ENCODE results near the gene ZNF275. TPM values are rescaled to one million over a fixed set of nuclear protein-coding genes. Genes with fewer than 3 reads are reported as not detected.
"Not testable (repeated sequence)": the region's sequence is repeated elsewhere in the genome, so short reads cannot be mapped to it uniquely, and the experiment has no call there.

Gene ZNF275, protein sequence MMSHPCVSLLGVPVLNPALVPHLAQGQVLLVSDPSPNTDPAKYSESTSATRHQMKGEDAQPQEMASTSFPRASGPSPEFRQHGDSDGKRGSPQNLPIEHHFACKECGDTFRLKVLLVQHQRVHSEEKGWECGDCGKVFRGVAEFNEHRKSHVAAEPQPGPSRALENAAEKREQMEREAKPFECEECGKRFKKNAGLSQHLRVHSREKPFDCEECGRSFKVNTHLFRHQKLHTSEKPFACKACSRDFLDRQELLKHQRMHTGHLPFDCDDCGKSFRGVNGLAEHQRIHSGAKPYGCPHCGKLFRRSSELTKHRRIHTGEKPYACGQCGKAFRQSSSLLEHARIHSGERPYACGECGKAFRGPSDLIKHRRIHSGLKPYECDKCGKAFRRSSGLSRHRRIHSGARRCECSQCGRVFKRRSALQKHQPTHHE
- 5.8 and 6.1 TPM in 2 replicates for total RNA-seq (2012; rRNA removed)

GRCh38 chrX:153333821-153334653 lies at the start of gene ZNF275:
Gene ZNF275 (plus strand): TSS chrX:153334153. CDS start chrX:153336680, 2,527 bp downstream.
- H3K4me3 ChIP-seq (ENCODE audit: low read length) = peak within 1 kb of the TSS; percentile 81
- H3K4me2 ChIP-seq (ENCODE audit: low read length) = peak within 1 kb of the TSS; percentile 89
- H3K4me1 ChIP-seq (ENCODE audit: control insufficient read depth, insufficient read depth, low read length) = peaks cover 12% of the 10 kb centered on the region
- H3K27me3 ChIP-seq (ENCODE audit: control insufficient read depth, insufficient read depth, low read length) = peaks cover 13% of the 10 kb centered on the region
- H3K9ac ChIP-seq (ENCODE audit: low read depth, low read length) = peak within 1 kb of the TSS; percentile 96
- peaks cover 3% of the 10 kb centered on the region for H3K36me3 ChIP-seq (ENCODE audit: insufficient read depth, low read length)
- no peaks in the 10 kb centered on the region for H3K9me3 ChIP-seq (replicated peaks; ENCODE audit: low read length)

GRCh38 chrX:153285678-153286077 lies 48.3 kb upstream of the ZNF275 start:
- not testable (repeated sequence) for H3K27me3 ChIP-seq (ENCODE audit: control insufficient read depth, insufficient read depth, low read length); H3K4me2 ChIP-seq (ENCODE audit: low read length); H3K4me1 ChIP-seq (ENCODE audit: control insufficient read depth, insufficient read depth, low read length); H3K4me3 ChIP-seq (ENCODE audit: low read length); H3K9me3 ChIP-seq (replicated peaks; ENCODE audit: low read length); H3K36me3 ChIP-seq (ENCODE audit: insufficient read depth, low read length); H3K9ac ChIP-seq (ENCODE audit: low read depth, low read length)

- not testable (repeated sequence) for H3K4me1 ChIP-seq (ENCODE audit: control insufficient read depth, insufficient read depth, low read length)
These were observed 45.1 kb upstream of the ZNF275 start for GRCh38 chrX:153288807-153289206.

DNA sequence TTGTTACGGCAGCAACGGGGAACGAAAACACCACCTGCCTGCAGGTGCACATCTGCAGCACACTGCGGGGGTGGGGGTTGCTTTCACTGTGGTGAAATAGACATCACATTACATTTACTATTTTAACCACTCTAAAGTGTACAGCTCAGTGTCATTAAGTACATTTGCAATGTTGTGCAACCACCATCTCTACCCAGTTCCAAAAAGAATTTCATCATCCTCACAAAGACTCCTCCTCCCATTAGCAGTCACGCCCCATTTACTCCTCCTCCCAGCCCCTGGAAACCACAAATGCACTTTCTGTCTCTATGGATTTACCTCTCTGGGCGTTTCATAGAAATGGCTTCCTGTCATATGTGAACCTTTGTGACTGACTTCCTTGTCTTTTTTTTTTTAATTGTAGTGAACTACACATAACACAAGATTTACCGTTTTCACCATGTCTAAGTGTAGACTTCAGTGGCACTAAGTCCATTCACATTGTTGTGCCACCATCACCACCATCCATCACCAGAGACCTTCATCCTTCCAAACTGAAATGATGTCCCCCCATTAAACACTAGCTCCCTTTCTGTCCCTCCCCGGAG lies 40.4 kb upstream of the ZNF275 start:
- H3K36me3 ChIP-seq (ENCODE audit: insufficient read depth, low read length); H3K4me1 ChIP-seq (ENCODE audit: control insufficient read depth, insufficient read depth, low read length); H3K4me3 ChIP-seq (ENCODE audit: low read length); H3K9me3 ChIP-seq (replicated peaks; ENCODE audit: low read length); H3K27me3 ChIP-seq (ENCODE audit: control insufficient read depth, insufficient read depth, low read length); H3K4me2 ChIP-seq (ENCODE audit: low read length); H3K9ac ChIP-seq (ENCODE audit: low read depth, low read length): not testable (repeated sequence)

More at GRCh38 chrX:153288807-153289206, 45.1 kb upstream of the ZNF275 start:
- not testable (repeated sequence) for H3K9ac ChIP-seq (ENCODE audit: low read depth, low read length); H3K27me3 ChIP-seq (ENCODE audit: control insufficient read depth, insufficient read depth, low read length); H3K9me3 ChIP-seq (replicated peaks; ENCODE audit: low read length); H3K4me2 ChIP-seq (ENCODE audit: low read length); H3K36me3 ChIP-seq (ENCODE audit: insufficient read depth, low read length); H3K4me3 ChIP-seq (ENCODE audit: low read length)

DNA sequence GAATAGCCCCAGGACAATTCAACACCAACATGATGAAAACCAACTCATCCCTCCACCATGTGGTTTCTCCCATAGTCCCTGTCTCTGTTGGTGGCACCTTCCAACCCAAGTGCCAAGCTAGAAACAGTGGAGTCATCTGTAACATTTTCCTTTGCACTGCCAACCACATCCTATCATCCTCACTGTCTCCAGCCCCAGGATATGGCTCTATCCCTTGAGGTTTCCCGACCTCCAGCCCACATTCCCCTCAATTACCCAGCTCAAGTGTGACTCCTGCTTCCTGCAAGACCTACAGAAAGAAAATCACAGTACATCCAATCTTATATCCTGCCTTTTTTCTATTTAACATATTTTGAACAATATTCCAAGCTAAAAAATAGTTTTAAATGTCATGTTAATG lies 36.6 kb upstream of the ZNF275 start:
- H3K36me3 ChIP-seq (ENCODE audit: insufficient read depth, low read length) = no peaks in the 10 kb centered on the region
- peaks cover 20% of the 10 kb centered on the region for H3K27me3 ChIP-seq (ENCODE audit: control insufficient read depth, insufficient read depth, low read length)
- no peaks in the 10 kb centered on the region for H3K4me1 ChIP-seq (ENCODE audit: control insufficient read depth, insufficient read depth, low read length)
- H3K4me2 ChIP-seq (ENCODE audit: low read length) = no peak overlapping the region
- H3K4me3 ChIP-seq (ENCODE audit: low read length) = no peak overlapping the region
- no peak overlapping the region for H3K9ac ChIP-seq (ENCODE audit: low read depth, low read length)
- H3K9me3 ChIP-seq (replicated peaks; ENCODE audit: low read length) = no peaks in the 10 kb centered on the region

GRCh38 chrX:153299855-153300254 lies 34.1 kb upstream of the ZNF275 start:
- no peaks in the 10 kb centered on the region for H3K36me3 ChIP-seq (ENCODE audit: insufficient read depth, low read length)
- H3K4me2 ChIP-seq (ENCODE audit: low read length) = no peak overlapping the region
- H3K9me3 ChIP-seq (replicated peaks; ENCODE audit: low read length) = no peaks in the 10 kb centered on the region
- no peak overlapping the region for H3K9ac ChIP-seq (ENCODE audit: low read depth, low read length)
- H3K4me1 ChIP-seq (ENCODE audit: control insufficient read depth, insufficient read depth, low read length) = no peaks in the 10 kb centered on the region
- peaks cover 40% of the 10 kb centered on the region for H3K27me3 ChIP-seq (ENCODE audit: control insufficient read depth, insufficient read depth, low read length)
- no peak overlapping the region for H3K4me3 ChIP-seq (ENCODE audit: low read length)

DNA sequence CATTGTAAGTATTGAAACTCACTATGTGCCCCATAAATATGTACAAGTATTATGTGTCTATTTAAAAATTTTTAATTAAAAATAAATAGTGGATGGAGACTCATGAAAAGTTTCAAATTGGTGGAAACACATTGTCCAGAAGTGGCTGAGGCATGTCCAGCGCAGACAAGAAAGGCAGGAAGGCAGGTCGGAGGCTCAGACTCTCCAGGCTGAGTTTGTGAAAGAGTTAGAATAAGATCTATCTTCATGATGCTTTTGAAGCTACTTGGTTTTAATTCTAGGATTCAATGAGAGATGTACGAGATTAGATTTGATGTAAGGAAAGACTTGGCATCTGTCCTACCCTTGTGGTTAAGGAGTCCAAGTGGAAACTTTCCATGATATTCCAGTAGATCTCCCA lies 32.2 kb upstream of the ZNF275 start:
- H3K9me3 ChIP-seq (replicated peaks; ENCODE audit: low read length) = no peaks in the 10 kb centered on the region
- no peak overlapping the region for H3K4me3 ChIP-seq (ENCODE audit: low read length)
- no peaks in the 10 kb centered on the region for H3K36me3 ChIP-seq (ENCODE audit: insufficient read depth, low read length)
- peaks cover 46% of the 10 kb centered on the region for H3K27me3 ChIP-seq (ENCODE audit: control insufficient read depth, insufficient read depth, low read length)
- H3K4me1 ChIP-seq (ENCODE audit: control insufficient read depth, insufficient read depth, low read length) = no peaks in the 10 kb centered on the region
- no peak overlapping the region for H3K4me2 ChIP-seq (ENCODE audit: low read length)
- H3K9ac ChIP-seq (ENCODE audit: low read depth, low read length) = no peak overlapping the region

- Histone ChIP-seq H3K27me3 (ENCODE audit: control insufficient read depth, insufficient read depth, low read length) (peaks cover 42% of the 10 kb centered on the region), H3K4me2 (ENCODE audit: low read length) (no peak overlapping the region), H3K9me3 (replicated peaks; ENCODE audit: low read length) (no peaks in the 10 kb centered on the region), H3K4me1 (ENCODE audit: control insufficient read depth, insufficient read depth, low read length) (no peaks in the 10 kb centered on the region), H3K4me3 (ENCODE audit: low read length) (no peak overlapping the region), H3K36me3 (ENCODE audit: insufficient read depth, low read length) (no peaks in the 10 kb centered on the region), H3K9ac (ENCODE audit: low read depth, low read length) (no peak overlapping the region)
These were observed 31.2 kb upstream of the ZNF275 start for GRCh38 chrX:153302796-153303195.

DNA sequence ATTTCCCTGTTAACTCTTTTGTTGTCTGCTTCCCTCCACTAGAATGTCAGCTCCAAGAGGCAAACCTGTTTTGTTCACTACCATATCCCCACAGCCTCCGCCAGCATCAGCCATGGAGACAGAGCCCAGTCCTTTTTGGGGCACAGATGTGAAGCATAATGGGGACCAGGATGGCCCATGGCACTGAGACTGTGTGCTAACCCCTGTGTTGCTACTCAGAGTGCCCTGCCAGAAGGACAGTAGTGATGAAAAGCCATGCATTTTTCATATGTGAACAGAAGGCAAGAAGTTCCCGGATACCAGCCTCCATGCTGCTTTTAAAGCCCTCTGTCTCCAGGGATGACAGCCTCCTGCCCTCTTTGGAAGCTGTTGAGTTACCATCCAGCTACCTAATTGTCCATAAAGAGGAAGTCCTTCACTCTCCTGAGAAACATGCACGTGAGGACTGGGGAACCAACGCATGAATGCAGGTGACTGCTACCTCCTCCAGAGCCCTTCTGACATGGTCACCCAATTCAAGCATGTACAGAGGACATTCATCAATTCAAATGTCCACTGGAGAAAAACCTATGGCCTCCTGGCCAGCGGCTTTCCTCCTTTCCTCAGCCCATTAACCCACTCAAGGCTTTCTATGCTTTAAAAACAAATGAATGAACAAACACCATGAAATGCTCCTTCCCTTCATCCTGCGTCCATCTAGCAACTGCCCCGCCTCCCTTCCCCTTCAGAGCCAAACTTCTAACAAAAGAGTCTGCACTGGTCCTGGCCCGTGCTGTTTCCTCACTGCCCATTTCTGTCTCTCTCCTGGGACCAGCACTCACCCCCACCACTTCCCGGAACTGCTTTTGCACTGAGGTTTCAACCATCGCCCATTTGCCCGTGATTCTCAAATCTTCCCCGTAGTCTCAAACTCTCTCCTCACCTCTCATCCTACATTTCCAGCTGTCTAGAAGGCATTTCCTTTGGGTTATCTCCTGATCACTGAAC lies 30.4 kb upstream of the ZNF275 start:
- H3K4me3 ChIP-seq (ENCODE audit: low read length) = no peak overlapping the region
- H3K4me1 ChIP-seq (ENCODE audit: control insufficient read depth, insufficient read depth, low read length) = no peaks in the 10 kb centered on the region
- no peak overlapping the region for H3K9ac ChIP-seq (ENCODE audit: low read depth, low read length)
- H3K36me3 ChIP-seq (ENCODE audit: insufficient read depth, low read length) = no peaks in the 10 kb centered on the region
- no peak overlapping the region for H3K4me2 ChIP-seq (ENCODE audit: low read length)
- peaks cover 42% of the 10 kb centered on the region for H3K27me3 ChIP-seq (ENCODE audit: control insufficient read depth, insufficient read depth, low read length)
- H3K9me3 ChIP-seq (replicated peaks; ENCODE audit: low read length) = no peaks in the 10 kb centered on the region

- Histone ChIP-seq H3K36me3 (ENCODE audit: insufficient read depth, low read length) (no peaks in the 10 kb centered on the region), H3K4me2 (ENCODE audit: low read length) (no peak overlapping the region), H3K27me3 (ENCODE audit: control insufficient read depth, insufficient read depth, low read length) (peaks cover 41% of the 10 kb centered on the region), H3K4me1 (ENCODE audit: control insufficient read depth, insufficient read depth, low read length) (no peaks in the 10 kb centered on the region), H3K4me3 (ENCODE audit: low read length) (no peak overlapping the region), H3K9me3 (replicated peaks; ENCODE audit: low read length) (no peaks in the 10 kb centered on the region), H3K9ac (ENCODE audit: low read depth, low read length) (no peak overlapping the region)
These were observed 28.8 kb upstream of the ZNF275 start for GRCh38 chrX:153304988-153305736.

Measured in skeletal muscle satellite cell (primary cell).